GM10266 (cell line): ENCODE measurements around the gene ZNF280B.
"Not testable (repeated sequence)": the region's sequence is repeated elsewhere in the genome, so short reads cannot be mapped to it uniquely, and the experiment has no call there.

ENCODE experiments used
- DNase-seq: peaks from one replicate; pipeline ENCODE4 v3.0.0; 2012; ENCODE audit errors: extremely low spot score
- TF ChIP-seq, protein P1 (sequence below): IDR thresholded peaks from 2 replicates; pipeline ENCODE4 v1.5.1; 2012; ENCODE audit warnings: mild to moderate bottlenecking, low read depth; ENCODE audit not compliant: control insufficient read depth, insufficient read depth; ENCODE audit errors: missing control alignments

ZNF280B gene

DNA sequence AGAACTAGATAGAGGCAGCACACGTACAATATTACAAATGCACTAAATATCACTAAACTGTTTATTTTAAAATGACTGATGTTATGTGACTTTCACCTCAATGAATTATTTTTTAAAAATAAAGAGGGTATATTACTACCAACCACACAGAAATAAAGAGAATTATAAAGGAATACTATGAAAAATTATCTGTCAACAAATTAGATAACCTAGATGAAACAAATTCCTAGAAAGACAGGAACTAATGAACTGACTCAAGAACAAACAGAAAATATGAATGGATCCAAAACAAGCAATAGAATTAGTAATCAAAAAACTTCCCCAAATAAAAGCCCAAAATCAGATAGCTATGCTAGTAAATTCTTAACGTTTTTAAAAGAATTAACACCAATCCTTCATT is 10.3 kb downstream of the ZNF280B start:
- TF ChIP-seq, protein P1, sequence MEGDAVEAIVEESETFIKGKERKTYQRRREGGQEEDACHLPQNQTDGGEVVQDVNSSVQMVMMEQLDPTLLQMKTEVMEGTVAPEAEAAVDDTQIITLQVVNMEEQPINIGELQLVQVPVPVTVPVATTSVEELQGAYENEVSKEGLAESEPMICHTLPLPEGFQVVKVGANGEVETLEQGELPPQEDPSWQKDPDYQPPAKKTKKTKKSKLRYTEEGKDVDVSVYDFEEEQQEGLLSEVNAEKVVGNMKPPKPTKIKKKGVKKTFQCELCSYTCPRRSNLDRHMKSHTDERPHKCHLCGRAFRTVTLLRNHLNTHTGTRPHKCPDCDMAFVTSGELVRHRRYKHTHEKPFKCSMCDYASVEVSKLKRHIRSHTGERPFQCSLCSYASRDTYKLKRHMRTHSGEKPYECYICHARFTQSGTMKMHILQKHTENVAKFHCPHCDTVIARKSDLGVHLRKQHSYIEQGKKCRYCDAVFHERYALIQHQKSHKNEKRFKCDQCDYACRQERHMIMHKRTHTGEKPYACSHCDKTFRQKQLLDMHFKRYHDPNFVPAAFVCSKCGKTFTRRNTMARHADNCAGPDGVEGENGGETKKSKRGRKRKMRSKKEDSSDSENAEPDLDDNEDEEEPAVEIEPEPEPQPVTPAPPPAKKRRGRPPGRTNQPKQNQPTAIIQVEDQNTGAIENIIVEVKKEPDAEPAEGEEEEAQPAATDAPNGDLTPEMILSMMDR = no peak
- no peak for DNase-seq

DNA sequence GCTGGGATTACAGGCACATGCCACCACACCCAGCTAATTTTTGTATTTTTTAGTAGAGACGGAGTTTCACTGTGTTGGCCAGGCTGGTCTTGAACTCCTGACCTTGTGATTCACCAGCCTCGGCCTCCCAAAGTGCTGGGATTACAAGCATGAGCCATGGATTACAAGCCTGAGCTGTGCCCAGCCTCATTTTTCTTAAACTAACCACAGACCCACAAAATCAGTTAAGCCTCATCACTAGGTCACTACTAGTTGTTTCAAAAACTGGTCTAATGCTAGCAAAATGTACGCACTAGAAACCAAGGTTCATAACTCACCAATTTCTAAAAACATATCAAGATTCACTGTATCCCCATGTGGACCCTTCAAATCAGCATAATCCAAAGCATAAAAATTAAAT is 17.0 kb downstream of the ZNF280B start:
- not testable (repeated sequence) for DNase-seq

DNA sequence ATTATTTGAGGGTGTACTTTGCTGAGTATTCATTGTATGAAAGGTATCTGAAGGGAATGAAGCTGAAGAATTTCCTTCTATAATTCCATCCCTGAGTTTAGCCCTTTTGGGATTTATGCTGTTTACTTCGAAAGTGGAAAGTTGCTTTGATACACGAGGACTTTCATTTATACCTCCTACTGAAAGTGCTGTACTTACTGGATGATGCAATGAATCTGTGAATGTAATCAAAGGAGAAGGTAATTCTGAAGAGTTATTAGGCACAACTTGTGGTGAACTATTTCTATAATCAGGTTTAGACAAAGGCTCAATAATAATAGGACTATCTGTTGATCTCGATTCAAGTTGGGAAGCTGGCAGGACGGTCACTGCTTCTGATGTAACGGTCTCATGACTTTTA is 19.8 kb downstream of the ZNF280B start:
- DNase-seq = no peak
- TF ChIP-seq, protein P1 = no peak

DNA sequence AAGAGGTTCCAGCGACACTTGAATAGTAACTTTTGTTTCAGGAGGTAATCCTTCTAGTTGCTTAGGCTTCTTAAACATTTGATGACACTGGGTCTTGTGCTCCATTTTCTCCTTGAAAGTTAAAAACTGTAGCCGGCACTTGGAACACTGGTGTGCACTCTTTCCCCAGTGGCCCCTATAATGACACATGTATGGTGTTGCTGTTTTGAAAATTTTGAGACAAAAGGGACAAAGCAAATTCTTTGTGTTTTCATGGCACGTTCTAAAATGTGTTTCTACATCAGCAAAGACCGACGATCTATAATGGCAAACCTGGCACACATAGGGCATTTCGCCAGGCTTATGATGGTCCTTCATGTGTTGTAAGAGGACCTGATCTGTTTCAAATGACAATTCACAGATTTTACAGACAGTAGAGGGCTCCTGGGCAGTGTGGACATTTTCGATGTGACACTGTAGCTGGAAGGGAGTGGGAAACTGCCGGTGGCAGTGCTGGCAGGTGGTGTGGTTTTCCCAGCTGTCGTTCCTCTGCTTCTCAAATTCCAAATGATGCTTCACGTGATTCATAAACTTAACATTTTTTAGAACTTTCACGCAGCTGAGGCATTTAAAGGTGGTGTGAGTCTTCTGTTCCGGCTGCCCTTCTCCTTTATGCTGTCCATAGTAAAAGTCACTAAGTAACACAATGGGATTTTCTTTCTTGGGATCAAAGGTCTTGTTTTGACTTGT is 20.5 kb downstream of the ZNF280B start:
- TF ChIP-seq, protein P1 = no peak
- no peak for DNase-seq

DNA sequence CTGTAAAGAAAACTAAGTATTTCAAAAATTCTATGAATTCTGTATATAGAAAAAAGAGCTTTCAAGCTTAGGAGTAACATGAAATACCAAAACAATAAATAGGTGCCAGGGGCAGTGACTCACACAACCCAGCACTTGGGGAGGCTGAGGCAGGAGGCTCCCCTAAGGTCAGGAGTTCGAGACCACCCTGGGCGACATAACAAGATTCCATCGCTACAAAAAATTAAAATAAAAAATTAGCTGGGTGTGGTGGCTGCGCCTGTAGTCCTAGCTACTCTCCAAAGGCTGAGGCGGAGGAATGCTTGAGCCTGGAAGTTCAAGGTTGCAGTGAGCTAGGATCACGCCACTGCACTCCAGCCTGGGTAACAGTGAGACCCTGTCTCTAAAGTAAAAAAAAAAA is 21.5 kb downstream of the ZNF280B start:
- TF ChIP-seq, protein P1 = no peak
- no peak for DNase-seq

DNA sequence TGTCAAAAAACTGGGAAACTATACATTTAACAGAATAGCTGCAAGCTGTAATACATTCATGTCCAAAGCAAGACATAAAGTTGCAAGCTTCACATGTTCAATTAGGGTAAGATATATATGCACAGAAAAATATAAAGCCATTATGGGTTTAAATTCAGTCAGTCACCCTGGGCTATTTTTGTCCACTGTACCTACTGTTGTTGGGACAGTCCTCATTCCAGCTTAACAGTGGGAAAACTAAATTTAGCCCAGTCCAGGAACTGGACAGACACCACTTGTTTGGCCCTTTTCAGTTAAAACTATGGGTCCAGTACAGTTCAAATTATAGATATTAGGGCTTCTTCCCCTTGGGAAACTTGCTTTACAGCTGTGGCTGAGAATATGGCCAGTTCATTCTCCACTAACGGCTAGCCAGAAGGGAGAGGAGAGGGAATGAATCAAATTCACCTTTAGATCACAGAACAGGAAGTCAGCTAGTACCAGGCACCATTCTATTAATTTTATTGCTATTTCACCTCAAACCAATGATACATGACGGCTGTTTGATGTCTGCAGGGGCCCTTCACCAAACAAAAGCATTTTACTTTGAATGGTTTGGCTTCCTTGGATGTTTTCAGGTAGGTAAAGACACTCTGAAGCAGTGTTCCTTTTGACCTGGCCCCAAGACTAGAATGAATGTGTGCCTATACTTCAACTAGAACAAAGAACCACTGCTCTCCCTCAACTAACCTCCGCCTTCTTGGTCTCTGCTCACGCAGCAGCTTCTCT is 22.2 kb downstream of the ZNF280B start:
- TF ChIP-seq, protein P1 = no peak
- no peak for DNase-seq

DNA sequence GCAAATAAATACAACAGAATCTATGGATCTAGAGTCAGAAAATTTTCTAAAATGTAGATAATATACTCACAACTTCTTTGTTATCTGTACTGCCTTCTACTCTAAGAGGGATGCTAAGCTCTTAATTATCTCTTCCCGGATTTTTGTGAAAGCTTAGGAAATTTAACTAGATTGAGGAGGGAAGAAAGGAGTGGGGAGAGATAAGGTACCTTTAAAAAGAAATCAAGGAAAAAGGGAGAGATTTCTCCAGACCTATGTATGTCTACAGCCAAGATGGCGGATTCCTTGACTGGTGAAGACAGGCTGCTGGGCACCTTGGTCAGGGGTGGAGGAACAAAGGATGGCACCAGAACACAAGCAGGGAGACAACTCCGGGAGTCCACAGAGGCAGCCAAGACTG is 23.0 kb downstream of the ZNF280B start:
- TF ChIP-seq, protein P1 = no peak

DNA sequence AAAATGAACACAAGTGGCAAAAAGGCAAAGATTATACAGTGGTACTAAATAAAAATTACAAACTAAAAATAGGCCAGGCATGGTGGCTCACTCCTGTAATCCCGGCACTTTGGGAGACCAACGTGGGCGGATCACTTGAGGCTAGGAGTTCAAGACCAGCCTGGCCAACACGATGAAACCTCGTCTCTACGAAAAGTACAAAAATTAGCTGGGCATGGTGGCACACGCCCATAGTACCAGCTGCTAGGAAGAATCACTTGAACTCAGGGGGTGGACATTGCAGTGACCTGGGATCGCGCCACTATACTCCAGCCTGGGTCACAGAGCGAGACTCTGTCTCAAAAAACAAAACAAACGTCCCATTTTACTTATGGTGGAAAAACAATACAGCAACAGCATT is 24.5 kb downstream of the ZNF280B start:
- TF ChIP-seq, protein P1 = no peak
- DNase-seq = no peak

More for the DNA sequence above, 23.0 kb downstream of the ZNF280B start:
- no peak for DNase-seq
